ENCODE results near the gene EFNA5.

- TF ChIP-seq CTCF (IDR thresholded peaks at IDR 0.05) (no peak), POLR2AphosphoS5 (IDR thresholded peaks at IDR 0.05; ENCODE audit: insufficient read depth in 1 of 2, low read depth in 1 of 2) (no peak), POLR2A (IDR thresholded peaks at IDR 0.05) (no peak)
These were observed 92.6 kb downstream of the EFNA5 start for GRCh38 chr5:107578051-107578635.

Data from vagina (tissue), 2 donors.